ENCODE data around the gene ANTXR1. TPM values are rescaled to one million over a fixed set of nuclear protein-coding genes. Genes with fewer than 3 reads are reported as not detected.

The ANTXR1 gene
- total RNA-seq, 1 experiment from 2014 or later, result 33.1 TPM

- ChIA-PET CTCF (interaction anchor here (0.6 to 1.3 kb wide), 6 partner anchors 9 to 166 kb away, joined by 3 to 4 read pairs (median 3); partner anchors contain the start of gene ANTXR1), POLR2A (interaction anchor here (0.5 to 2.0 kb wide), 10 partner anchors 13 to 1107 kb away, joined by 3 to 9 read pairs (median 4); no protein-coding TSS in a partner anchor)
- BruUV-seq (replicated peaks), result no TSS peak
- TF ChIP-seq CTCF (IDR thresholded peaks at IDR 0.05; ENCODE audit: unreplicated experiment), result no peak
- Mint-ChIP-seq H3K4me3 (ENCODE audit: unreplicated experiment) (no peak overlapping the region), H3K27ac (ENCODE audit: low read depth, unreplicated experiment) (peak overlapping the region; percentile 37), H3K27me3 (ENCODE audit: insufficient read depth, unreplicated experiment) (no peaks in the 10 kb centered on the region), H3K4me1 (ENCODE audit: insufficient read depth, unreplicated experiment) (peaks cover 41% of the 10 kb centered on the region), H3K9me3 (ENCODE audit: unreplicated experiment) (no peaks in the 10 kb centered on the region), H3K36me3 (ENCODE audit: insufficient read depth, unreplicated experiment) (no peaks in the 10 kb centered on the region)
- DNase-seq (ENCODE audit: unreplicated experiment), result peak; percentile 13
- intact Hi-C loops (cut with micrococcal nuclease), result no loop called here
These were observed 127.0 kb downstream of the ANTXR1 start for GRCh38 chr2:69139778-69140670.

GRCh38 chr2:69141061-69141460 is 128.1 kb downstream of the ANTXR1 start:
- POLR2A ChIA-PET, result no interaction called here
- Mint-ChIP-seq H3K9me3 (ENCODE audit: unreplicated experiment) (no peaks in the 10 kb centered on the region), H3K27ac (ENCODE audit: low read depth, unreplicated experiment) (no peak overlapping the region), H3K36me3 (ENCODE audit: insufficient read depth, unreplicated experiment) (no peaks in the 10 kb centered on the region), H3K4me3 (ENCODE audit: unreplicated experiment) (no peak overlapping the region), H3K27me3 (ENCODE audit: insufficient read depth, unreplicated experiment) (no peaks in the 10 kb centered on the region), H3K4me1 (ENCODE audit: insufficient read depth, unreplicated experiment) (peaks cover 41% of the 10 kb centered on the region)
- no TSS peak for BruUV-seq (replicated peaks)
- CTCF ChIA-PET, result interaction anchor here (0.7 kb wide), 1 partner anchor 179 kb away, joined by 3 read pairs; no protein-coding TSS in a partner anchor
- TF ChIP-seq CTCF (IDR thresholded peaks at IDR 0.05; ENCODE audit: unreplicated experiment), result no peak
- no peak for DNase-seq (ENCODE audit: unreplicated experiment)
- intact Hi-C loops (cut with micrococcal nuclease), result no loop called here

- BruUV-seq (replicated peaks), result no TSS peak
- DNase-seq (ENCODE audit: unreplicated experiment), result peak; percentile 23
These were observed 130.9 kb downstream of the ANTXR1 start for GRCh38 chr2:69143748-69144360.

More at GRCh38 chr2:69143748-69144360, 130.9 kb downstream of the ANTXR1 start:
- H3K36me3 Mint-ChIP-seq (ENCODE audit: insufficient read depth, unreplicated experiment), result no peaks in the 10 kb centered on the region
- ChIA-PET CTCF (no interaction called here), POLR2A (no interaction called here)
- H3K4me3 Mint-ChIP-seq (ENCODE audit: unreplicated experiment), result no peak overlapping the region
- intact Hi-C loops (cut with micrococcal nuclease), result no loop called here
- peak overlapping the region; percentile 80 for H3K27ac Mint-ChIP-seq (ENCODE audit: low read depth, unreplicated experiment)
- no peak for TF ChIP-seq CTCF (IDR thresholded peaks at IDR 0.05; ENCODE audit: unreplicated experiment)
- peaks cover 24% of the 10 kb centered on the region for H3K4me1 Mint-ChIP-seq (ENCODE audit: insufficient read depth, unreplicated experiment)
- H3K9me3 Mint-ChIP-seq (ENCODE audit: unreplicated experiment), result no peaks in the 10 kb centered on the region
- H3K27me3 Mint-ChIP-seq (ENCODE audit: insufficient read depth, unreplicated experiment), result no peaks in the 10 kb centered on the region
